CD8-positive, alpha-beta memory T cell (primary cell): ENCODE measurements around the gene APBA2. TPM values are rescaled to one million over a fixed set of nuclear protein-coding genes. Genes with fewer than 3 reads are reported as not detected.
A peak's percentile ranks its signal among the peaks of the same experiment; 100 is the strongest.

ENCODE experiments used
- CTCF ChIA-PET: fragments of 350-600 bp; sonication (Branson Sonifier 250); formaldehyde crosslinking; loops from one replicate; lab custom pipeline; 2021; ENCODE audit warnings: antibody characterized with exemption; lab: Charles Lee
- POLR2A ChIA-PET: fragments of 350-600 bp; sonication (Branson Sonifier 250); formaldehyde crosslinking; loops from one replicate; lab custom pipeline; 2021; ENCODE audit warnings: antibody characterized with exemption; lab: Charles Lee
- DNase-seq, 5 donors: peaks; one replicate each; pipeline versions ENCODE4 v3.0.0 to v3.0.0-alpha.2; 2020 to 2022; ENCODE audit warnings: mixed read lengths in 1 of 5
- H3K27ac ChIP-seq: one replicate; pipeline ENCODE4 v1.7.0; 2013; ENCODE audit warnings: low read depth, mild to moderate bottlenecking, low read length, moderate library complexity
- H3K27me3 ChIP-seq: 2 replicates; pipeline ENCODE4 v1.7.0; 2013; ENCODE audit warnings: low read length, mild to moderate bottlenecking; ENCODE audit not compliant: insufficient read depth, poor library complexity, severe bottlenecking
- H3K36me3 ChIP-seq: 2 replicates; pipeline ENCODE4 v1.7.0; 2013; ENCODE audit warnings: mild to moderate bottlenecking, low read length, moderate library complexity; ENCODE audit not compliant: insufficient read depth
- H3K4me1 ChIP-seq: 2 replicates; pipeline ENCODE4 v1.7.0; 2013; ENCODE audit warnings: mild to moderate bottlenecking, low read length, moderate library complexity; ENCODE audit not compliant: insufficient read depth
- H3K4me3 ChIP-seq: 2 replicates; pipeline ENCODE4 v1.7.0; 2013; ENCODE audit warnings: mild to moderate bottlenecking, low read length
- H3K9me3 ChIP-seq: 2 replicates; pipeline ENCODE4 v1.7.0; 2013; ENCODE audit warnings: mild to moderate bottlenecking, low read length
- H3K27ac Mint-ChIP-seq, 8 donors: one replicate each; pipeline ENCODE4 v1.8.0; 2020 to 2021; ENCODE audit warnings: mixed read lengths in 8 of 8, mild to moderate bottlenecking in 6 of 8, inconsistent platforms in 3 of 8, moderate library complexity in 3 of 8
- H3K27me3 Mint-ChIP-seq, 2 donors: one replicate each; pipeline ENCODE4 v1.8.0; 2020 to 2021; ENCODE audit warnings: mixed read lengths in 2 of 2, mild to moderate bottlenecking in 1 of 2, moderate library complexity in 1 of 2
- H3K36me3 Mint-ChIP-seq, 3 donors: one replicate each; pipeline ENCODE4 v1.8.0; 2020 to 2021; ENCODE audit warnings: mixed read lengths in 3 of 3, inconsistent platforms in 1 of 3, mild to moderate bottlenecking in 1 of 3
- H3K4me1 Mint-ChIP-seq, 3 donors: one replicate each; pipeline ENCODE4 v1.8.0; 2020 to 2021; ENCODE audit warnings: mixed read lengths in 3 of 3, inconsistent platforms in 1 of 3, mild to moderate bottlenecking in 1 of 3
- H3K4me3 Mint-ChIP-seq, 7 donors: one replicate each; pipeline ENCODE4 v1.8.0; 2020 to 2021; ENCODE audit warnings: mixed read lengths in 7 of 7, mild to moderate bottlenecking in 6 of 7, moderate library complexity in 4 of 7, inconsistent platforms in 2 of 7
- H3K9me3 Mint-ChIP-seq, 5 donors: one replicate each; pipeline ENCODE4 v1.8.0; 2020 to 2022; ENCODE audit warnings: mixed read lengths in 5 of 5, mild to moderate bottlenecking in 3 of 5, moderate library complexity in 2 of 5, inconsistent platforms in 1 of 5
- polyA plus RNA-seq: library from polyadenylated mRNA; unstranded; fragments of 300-500 nt; fragmentation: Illumina TruSeq; gene quantifications from one replicate; pipeline ENCODE4 v1.2.3, GENCODE V29; 2021
- total RNA-seq, 2 experiments: library from RNA; stranded (reverse); gene quantifications; one replicate each; pipeline ENCODE4 v1.2.3, GENCODE V29; 2021

The APBA2 gene
- total and polyA plus RNA-seq, 3 experiments from 2014 or later, result 15.7 to 38.8 (median 18.0) TPM

DNA sequence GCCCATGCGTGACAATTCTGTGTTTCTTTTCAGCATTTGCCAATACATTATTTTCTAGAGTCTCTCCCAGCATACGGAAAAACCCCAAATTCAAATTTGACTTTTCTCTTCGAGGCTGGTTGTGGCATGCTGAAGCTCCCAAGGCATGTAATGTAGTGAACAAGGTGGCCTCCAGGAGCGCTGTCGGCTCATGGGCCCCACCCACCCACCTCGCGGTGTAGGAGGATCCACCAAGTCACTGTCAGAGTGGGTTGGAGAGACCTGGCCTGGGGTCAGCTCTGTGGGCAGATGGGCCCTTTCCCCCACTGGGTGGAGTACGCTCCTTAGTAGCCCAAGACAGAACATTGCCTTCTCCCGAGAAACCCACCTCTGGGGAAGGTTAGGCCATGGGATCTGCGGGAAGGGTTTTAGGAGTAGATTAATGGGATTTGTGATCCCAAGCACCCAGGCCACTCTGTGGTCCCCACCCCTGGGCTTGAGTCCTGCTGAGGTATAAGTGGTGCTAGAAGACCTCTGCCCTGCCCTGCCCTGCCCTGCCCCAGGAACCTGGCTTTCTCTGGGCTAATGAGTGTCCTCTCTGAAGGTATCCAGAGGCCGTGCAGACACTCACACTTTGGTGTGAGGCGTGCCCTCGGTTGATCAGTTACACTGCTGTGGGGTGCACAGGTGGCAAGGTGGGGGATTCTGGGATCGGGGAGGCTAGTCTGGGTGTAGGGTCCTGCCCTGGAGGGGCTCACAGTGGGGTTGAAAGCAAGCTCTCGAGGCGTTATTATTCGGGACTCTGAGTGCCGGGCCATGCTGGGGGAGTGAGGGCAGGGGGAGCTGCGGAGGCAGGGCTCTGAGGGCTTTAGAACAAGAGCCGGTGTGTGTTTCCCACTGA, 97.9 kb downstream of the APBA2 start:
- H3K4me1 Mint-ChIP-seq, result peaks cover 24 to 75% (median 28%) of the 10 kb centered on the region in 3 donors
- Histone ChIP-seq H3K36me3 (no peaks in the 10 kb centered on the region), H3K9me3 (peaks cover 7% of the 10 kb centered on the region), H3K4me1 (peaks cover 18% of the 10 kb centered on the region), H3K4me3 (no peak overlapping the region), H3K27me3 (no peaks in the 10 kb centered on the region), H3K27ac (no peak overlapping the region)
- H3K4me3 Mint-ChIP-seq, result no peak overlapping the region
- ChIA-PET POLR2A (no interaction called here), CTCF (no interaction called here)
- no peak for DNase-seq
- peak overlapping the region in 1 of 8 donors; percentile 58 for H3K27ac Mint-ChIP-seq
- H3K36me3 Mint-ChIP-seq, result peaks cover 2 to 11% (median 4%) of the 10 kb centered on the region in 3 donors
- no peaks in the 10 kb centered on the region for H3K9me3 Mint-ChIP-seq
- H3K27me3 Mint-ChIP-seq, result no peaks in the 10 kb centered on the region

- H3K4me1 ChIP-seq, result peaks cover 18% of the 10 kb centered on the region
- H3K4me3 Mint-ChIP-seq, result peak overlapping the region in 4 of 7 donors; percentile 37 to 83 (median 58)
- H3K36me3 ChIP-seq, result no peaks in the 10 kb centered on the region
- no peaks in the 10 kb centered on the region for H3K27me3 Mint-ChIP-seq
- peak overlapping the region; percentile 49 to 97 (median 88) for H3K27ac Mint-ChIP-seq
- H3K9me3 ChIP-seq, result peaks cover 7% of the 10 kb centered on the region
- CTCF ChIA-PET, result interaction anchor here (0.7 to 0.9 kb wide), 2 partner anchors 88 to 99 kb away, joined by 3 to 7 read pairs; partner anchors contain the start of gene APBA2
- peaks cover 2 to 11% (median 4%) of the 10 kb centered on the region in 3 donors for H3K36me3 Mint-ChIP-seq
- no peaks in the 10 kb centered on the region for H3K27me3 ChIP-seq
- H3K4me1 Mint-ChIP-seq, result peaks cover 24 to 84% (median 28%) of the 10 kb centered on the region in 3 donors
- POLR2A ChIA-PET, result interaction anchor here (0.6 kb wide), 1 partner anchor 366 kb away, joined by 3 read pairs; no protein-coding TSS in a partner anchor
- H3K9me3 Mint-ChIP-seq, result no peaks in the 10 kb centered on the region
- peak in 3 of 5 donors; percentile 12 to 73 (median 35) for DNase-seq
- H3K4me3 ChIP-seq, result no peak overlapping the region
- H3K27ac ChIP-seq, result no peak overlapping the region
These were observed 98.9 kb downstream of the APBA2 start for GRCh38 chr15:28984421-28985315.

DNA sequence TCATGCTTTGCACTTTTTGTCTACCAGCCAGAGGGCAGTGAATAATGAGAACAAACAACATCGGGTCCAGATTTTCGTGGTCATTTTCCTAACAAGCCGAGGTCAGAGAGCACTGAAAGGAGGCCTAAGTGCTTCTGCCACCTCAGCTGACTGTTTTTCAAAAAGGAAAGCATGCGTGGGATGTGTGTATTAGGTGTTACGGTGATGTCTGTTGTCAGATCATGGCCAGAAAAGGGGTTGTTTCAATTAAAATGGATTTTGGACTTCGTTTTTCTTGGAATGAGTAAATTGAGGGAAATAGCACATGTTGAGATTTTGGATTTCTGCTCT, 99.5 kb downstream of the APBA2 start:
- peaks cover 2 to 13% (median 4%) of the 10 kb centered on the region in 3 donors for H3K36me3 Mint-ChIP-seq
- H3K4me1 Mint-ChIP-seq, result peaks cover 24 to 81% (median 28%) of the 10 kb centered on the region in 3 donors
- POLR2A ChIA-PET, result no interaction called here
- H3K27ac Mint-ChIP-seq, result peak overlapping the region in 7 of 8 donors; percentile 49 to 100 (median 89)
- H3K27ac ChIP-seq, result no peak overlapping the region
- H3K9me3 ChIP-seq, result peaks cover 7% of the 10 kb centered on the region
- H3K27me3 ChIP-seq, result no peaks in the 10 kb centered on the region
- H3K36me3 ChIP-seq, result no peaks in the 10 kb centered on the region
- CTCF ChIA-PET, result interaction anchor here (0.9 kb wide), 2 partner anchors 11 to 100 kb away, joined by 3 to 7 read pairs; partner anchors contain the start of gene APBA2
- H3K4me3 Mint-ChIP-seq, result peak overlapping the region in 4 of 7 donors; percentile 37 to 83 (median 58)
- H3K4me3 ChIP-seq, result no peak overlapping the region
- DNase-seq, result no peak
- no peaks in the 10 kb centered on the region for H3K27me3 Mint-ChIP-seq
- H3K9me3 Mint-ChIP-seq, result no peaks in the 10 kb centered on the region
- peaks cover 18% of the 10 kb centered on the region for H3K4me1 ChIP-seq

- Histone ChIP-seq H3K27ac (no peak overlapping the region), H3K36me3 (no peaks in the 10 kb centered on the region), H3K9me3 (peaks cover 7% of the 10 kb centered on the region), H3K27me3 (no peaks in the 10 kb centered on the region), H3K4me1 (peaks cover 18% of the 10 kb centered on the region), H3K4me3 (no peak overlapping the region)
- no peak for DNase-seq
- H3K27ac Mint-ChIP-seq, result peak overlapping the region; percentile 37 to 100 (median 94)
- no peaks in the 10 kb centered on the region for H3K9me3 Mint-ChIP-seq
- ChIA-PET CTCF (interaction anchor here (0.9 kb wide), 1 partner anchor 11 kb away, joined by 3 read pairs; no protein-coding TSS in a partner anchor), POLR2A (no interaction called here)
- H3K4me1 Mint-ChIP-seq, result peaks cover 24 to 80% (median 28%) of the 10 kb centered on the region in 3 donors
- H3K4me3 Mint-ChIP-seq, result peak overlapping the region in 4 of 7 donors; percentile 58 to 86 (median 79)
- H3K36me3 Mint-ChIP-seq, result peaks cover 0 to 13% (median 4%) of the 10 kb centered on the region in 3 donors
- no peaks in the 10 kb centered on the region for H3K27me3 Mint-ChIP-seq
These were observed 99.9 kb downstream of the APBA2 start for GRCh38 chr15:28985691-28986090.

GRCh38 chr15:28986108-28986507, 100.3 kb downstream of the APBA2 start:
- H3K36me3 ChIP-seq, result no peaks in the 10 kb centered on the region
- H3K36me3 Mint-ChIP-seq, result peaks cover 0 to 12% (median 4%) of the 10 kb centered on the region in 3 donors
- peak; percentile 11 to 76 (median 21) for DNase-seq
- H3K9me3 ChIP-seq, result peaks cover 7% of the 10 kb centered on the region
- peaks cover 18% of the 10 kb centered on the region for H3K4me1 ChIP-seq
- H3K27ac Mint-ChIP-seq, result peak overlapping the region; percentile 37 to 100 (median 94)
- POLR2A ChIA-PET, result no interaction called here
- H3K9me3 Mint-ChIP-seq, result no peaks in the 10 kb centered on the region
- H3K27me3 ChIP-seq, result no peaks in the 10 kb centered on the region
- CTCF ChIA-PET, result interaction anchor here (0.8 to 0.9 kb wide), 2 partner anchors 11 to 101 kb away, joined by 3 read pairs; partner anchors contain the start of gene APBA2
- H3K27ac ChIP-seq, result no peak overlapping the region
- no peaks in the 10 kb centered on the region for H3K27me3 Mint-ChIP-seq
- peaks cover 24 to 78% (median 27%) of the 10 kb centered on the region in 3 donors for H3K4me1 Mint-ChIP-seq
- no peak overlapping the region for H3K4me3 ChIP-seq
- peak overlapping the region; percentile 26 to 86 (median 67) for H3K4me3 Mint-ChIP-seq

GRCh38 chr15:28986726-28987125, 101.0 kb downstream of the APBA2 start:
- peaks cover 7% of the 10 kb centered on the region for H3K9me3 ChIP-seq
- H3K4me1 Mint-ChIP-seq, result peaks cover 24 to 75% (median 27%) of the 10 kb centered on the region in 3 donors
- H3K36me3 Mint-ChIP-seq, result peaks cover 0 to 9% (median 4%) of the 10 kb centered on the region in 3 donors
- H3K27ac Mint-ChIP-seq, result peak overlapping the region in 7 of 8 donors; percentile 2 to 100 (median 58)
- H3K27ac ChIP-seq, result no peak overlapping the region
- no peak overlapping the region for H3K4me3 ChIP-seq
- H3K27me3 Mint-ChIP-seq, result no peaks in the 10 kb centered on the region
- peaks cover 18% of the 10 kb centered on the region for H3K4me1 ChIP-seq
- CTCF ChIA-PET, result interaction anchor here (0.8 to 0.9 kb wide), 2 partner anchors 11 to 101 kb away, joined by 3 to 4 read pairs; partner anchors contain the start of gene APBA2
- no peaks in the 10 kb centered on the region for H3K27me3 ChIP-seq
- H3K4me3 Mint-ChIP-seq, result peak overlapping the region in 3 of 7 donors; percentile 28 to 83 (median 32)
- no peaks in the 10 kb centered on the region for H3K36me3 ChIP-seq
- no peaks in the 10 kb centered on the region for H3K9me3 Mint-ChIP-seq
- POLR2A ChIA-PET, result no interaction called here
- no peak for DNase-seq

GRCh38 chr15:28987337-28987736, 101.6 kb downstream of the APBA2 start:
- Histone ChIP-seq H3K27ac (no peak overlapping the region), H3K36me3 (no peaks in the 10 kb centered on the region), H3K4me3 (no peak overlapping the region), H3K9me3 (peaks cover 7% of the 10 kb centered on the region), H3K4me1 (peaks cover 18% of the 10 kb centered on the region), H3K27me3 (no peaks in the 10 kb centered on the region)
- Mint-ChIP-seq H3K27me3 (no peaks in the 10 kb centered on the region), H3K36me3 (peaks cover 0 to 9% (median 4%) of the 10 kb centered on the region in 3 donors), H3K9me3 (no peaks in the 10 kb centered on the region), H3K4me1 (peaks cover 24 to 77% (median 27%) of the 10 kb centered on the region in 3 donors), H3K27ac (peak overlapping the region in 4 of 8 donors; percentile 2 to 73 (median 64)), H3K4me3 (no peak overlapping the region)
- ChIA-PET CTCF (interaction anchor here (0.9 to 2.2 kb wide), 2 partner anchors 12 to 102 kb away, joined by 4 to 6 read pairs; no protein-coding TSS in a partner anchor), POLR2A (no interaction called here)
- no peak for DNase-seq
